KMS-11 (cell line): ENCODE results near the gene NIPA2.

Experiments
- H2AFZ ChIP-seq: fragments of 200-600 bp; sonication (generic); 2 replicates; pipeline ENCODE4 v1.6.1; 2016; ENCODE audit warnings: antibody characterized with exemption, mixed run types, low read depth
- H3K27ac ChIP-seq: fragments of 200-600 bp; sonication (generic); 2 replicates; pipeline ENCODE4 v1.6.1; 2016; ENCODE audit warnings: mild to moderate bottlenecking, mixed run types
- H3K27me3 ChIP-seq: fragments of 200-600 bp; sonication (generic); 2 replicates; pipeline ENCODE4 v1.6.1; 2017; ENCODE audit warnings: mild to moderate bottlenecking, low read depth, mixed run types, moderate library complexity; ENCODE audit not compliant: insufficient read depth
- H3K36me3 ChIP-seq: fragments of 200-600 bp; sonication (generic); 2 replicates; pipeline ENCODE4 v1.6.1; 2017; ENCODE audit warnings: mild to moderate bottlenecking, mixed run types; ENCODE audit not compliant: insufficient read depth
- H3K4me1 ChIP-seq: fragments of 200-600 bp; sonication (generic); 2 replicates; pipeline ENCODE4 v1.6.1; 2016; ENCODE audit warnings: mild to moderate bottlenecking, low read depth, mixed run types; ENCODE audit not compliant: poor library complexity, severe bottlenecking
- H3K4me2 ChIP-seq: fragments of 200-600 bp; sonication (generic); 2 replicates; pipeline ENCODE4 v1.7.0; 2016; ENCODE audit warnings: mild to moderate bottlenecking, mixed run types
- H3K4me3 ChIP-seq: fragments of 200-600 bp; sonication (generic); IDR thresholded peaks from 2 replicates; pipeline ENCODE4 v1.6.1; 2017; ENCODE audit warnings: low read depth, low read length, mixed read lengths; ENCODE audit not compliant: insufficient read depth
- H3K79me2 ChIP-seq: fragments of 200-600 bp; sonication (generic); 2 replicates; pipeline ENCODE4 v1.6.1; 2016; ENCODE audit warnings: low read depth, mixed run types; ENCODE audit not compliant: insufficient read depth
- H3K9ac ChIP-seq: fragments of 200-600 bp; sonication (generic); 2 replicates; pipeline ENCODE4 v1.6.1; 2016; ENCODE audit warnings: mild to moderate bottlenecking, mixed run types
- H4K20me1 ChIP-seq: fragments of 200-600 bp; sonication (generic); 2 replicates; pipeline ENCODE4 v1.6.1; 2016; ENCODE audit warnings: mild to moderate bottlenecking, mixed run types; ENCODE audit not compliant: insufficient read depth
- TF ChIP-seq, protein P1 (sequence below): fragments of 200-600 bp; sonication (generic); conservative IDR thresholded peaks from 2 replicates; pipeline ENCODE4 v1.6.1; 2017; ENCODE audit warnings: low read depth, mild to moderate bottlenecking, antibody characterized with exemption, low read length, moderate library complexity, mixed read lengths

Gene NIPA2

DNA sequence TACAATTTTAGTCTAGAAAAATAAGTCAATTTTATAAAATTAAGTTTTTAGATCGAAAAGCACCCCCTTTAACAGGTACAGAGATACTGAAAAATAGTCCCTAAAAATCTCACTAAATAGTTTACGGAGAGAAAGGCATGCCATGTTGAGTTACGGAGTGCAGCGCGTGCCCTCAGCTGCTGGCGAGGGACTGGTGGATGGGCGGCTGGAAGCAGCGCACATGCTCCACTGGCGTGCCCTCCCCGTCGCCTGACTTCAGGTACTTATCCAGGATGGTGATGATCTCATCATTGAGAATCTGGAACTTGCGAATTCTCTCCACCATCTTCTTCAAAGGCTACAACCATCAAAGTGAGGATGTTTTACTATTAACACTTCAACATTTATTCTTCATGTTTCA is 31.4 kb downstream of the NIPA2 start:
- Histone ChIP-seq H2AFZ (no peak overlapping the region), H3K36me3 (no peaks in the 10 kb centered on the region; the same call in 1 of the 2 replicates), H3K4me2 (no peak overlapping the region), H3K4me1 (no peaks in the 10 kb centered on the region), H3K4me3 (no peak overlapping the region), H3K79me2 (no peaks in the 10 kb centered on the region), H4K20me1 (no peaks in the 10 kb centered on the region), H3K27ac (no peak overlapping the region), H3K9ac (no peak overlapping the region), H3K27me3 (no peaks in the 10 kb centered on the region)
- TF ChIP-seq, protein P1, sequence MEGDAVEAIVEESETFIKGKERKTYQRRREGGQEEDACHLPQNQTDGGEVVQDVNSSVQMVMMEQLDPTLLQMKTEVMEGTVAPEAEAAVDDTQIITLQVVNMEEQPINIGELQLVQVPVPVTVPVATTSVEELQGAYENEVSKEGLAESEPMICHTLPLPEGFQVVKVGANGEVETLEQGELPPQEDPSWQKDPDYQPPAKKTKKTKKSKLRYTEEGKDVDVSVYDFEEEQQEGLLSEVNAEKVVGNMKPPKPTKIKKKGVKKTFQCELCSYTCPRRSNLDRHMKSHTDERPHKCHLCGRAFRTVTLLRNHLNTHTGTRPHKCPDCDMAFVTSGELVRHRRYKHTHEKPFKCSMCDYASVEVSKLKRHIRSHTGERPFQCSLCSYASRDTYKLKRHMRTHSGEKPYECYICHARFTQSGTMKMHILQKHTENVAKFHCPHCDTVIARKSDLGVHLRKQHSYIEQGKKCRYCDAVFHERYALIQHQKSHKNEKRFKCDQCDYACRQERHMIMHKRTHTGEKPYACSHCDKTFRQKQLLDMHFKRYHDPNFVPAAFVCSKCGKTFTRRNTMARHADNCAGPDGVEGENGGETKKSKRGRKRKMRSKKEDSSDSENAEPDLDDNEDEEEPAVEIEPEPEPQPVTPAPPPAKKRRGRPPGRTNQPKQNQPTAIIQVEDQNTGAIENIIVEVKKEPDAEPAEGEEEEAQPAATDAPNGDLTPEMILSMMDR = no peak

DNA sequence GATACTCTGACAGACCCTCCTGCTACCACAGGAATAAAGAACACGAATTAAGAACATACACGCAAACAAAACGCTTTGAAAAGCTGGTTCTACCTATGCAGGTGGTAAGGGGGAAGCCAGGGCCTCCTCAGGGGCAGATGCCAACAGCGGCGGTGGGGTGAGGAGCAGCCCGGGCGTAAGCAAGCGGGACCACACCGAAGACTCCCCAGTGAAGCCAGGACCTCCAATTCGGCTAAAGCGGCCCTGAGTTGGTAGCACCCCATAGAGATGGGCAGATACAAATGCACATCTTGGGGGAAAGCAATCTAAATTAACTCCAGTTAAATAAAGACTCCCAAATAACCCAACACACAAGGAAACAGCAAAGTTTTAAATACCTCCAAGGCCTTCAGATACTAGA is 32.4 kb downstream of the NIPA2 start:
- Histone ChIP-seq H3K4me3 (no peak overlapping the region), H4K20me1 (no peaks in the 10 kb centered on the region), H3K27me3 (no peaks in the 10 kb centered on the region), H2AFZ (no peak overlapping the region), H3K4me1 (no peaks in the 10 kb centered on the region), H3K36me3 (no peaks in the 10 kb centered on the region; the same call in 1 of the 2 replicates), H3K27ac (no peak overlapping the region), H3K9ac (no peak overlapping the region), H3K79me2 (no peaks in the 10 kb centered on the region), H3K4me2 (no peak overlapping the region)
- TF ChIP-seq, protein P1 = no peak

DNA sequence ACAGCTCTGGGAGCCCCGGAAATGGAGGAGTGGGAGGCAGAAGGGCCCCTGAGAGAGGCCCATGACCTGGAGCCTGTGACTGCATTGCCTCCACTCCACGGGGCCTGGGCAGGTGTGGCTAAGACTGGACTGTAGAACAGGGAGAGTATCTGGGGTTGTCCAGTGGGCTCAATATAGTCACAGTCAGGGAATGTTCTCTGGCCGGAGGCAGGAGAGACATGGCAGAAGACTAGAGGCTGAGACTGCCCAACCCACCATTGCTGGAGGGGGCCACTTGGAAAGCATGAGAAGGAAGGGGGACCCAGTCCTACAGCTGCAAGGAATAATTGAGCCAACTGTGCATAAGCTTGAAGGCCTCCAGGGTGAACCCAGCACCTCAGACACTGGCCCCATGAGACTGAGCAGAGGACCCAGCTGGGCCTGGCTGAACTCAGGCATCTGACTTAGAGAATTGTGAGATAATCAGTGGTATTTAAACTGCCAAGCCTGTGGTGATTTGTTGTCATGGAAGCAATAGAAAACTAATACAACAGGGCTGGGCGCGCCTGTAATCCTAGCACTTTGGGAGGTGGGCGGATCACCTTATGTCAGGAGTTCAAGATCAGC is 33.1 kb downstream of the NIPA2 start:
- Histone ChIP-seq H3K36me3 (no peaks in the 10 kb centered on the region), H3K4me2 (no peak overlapping the region)

DNA sequence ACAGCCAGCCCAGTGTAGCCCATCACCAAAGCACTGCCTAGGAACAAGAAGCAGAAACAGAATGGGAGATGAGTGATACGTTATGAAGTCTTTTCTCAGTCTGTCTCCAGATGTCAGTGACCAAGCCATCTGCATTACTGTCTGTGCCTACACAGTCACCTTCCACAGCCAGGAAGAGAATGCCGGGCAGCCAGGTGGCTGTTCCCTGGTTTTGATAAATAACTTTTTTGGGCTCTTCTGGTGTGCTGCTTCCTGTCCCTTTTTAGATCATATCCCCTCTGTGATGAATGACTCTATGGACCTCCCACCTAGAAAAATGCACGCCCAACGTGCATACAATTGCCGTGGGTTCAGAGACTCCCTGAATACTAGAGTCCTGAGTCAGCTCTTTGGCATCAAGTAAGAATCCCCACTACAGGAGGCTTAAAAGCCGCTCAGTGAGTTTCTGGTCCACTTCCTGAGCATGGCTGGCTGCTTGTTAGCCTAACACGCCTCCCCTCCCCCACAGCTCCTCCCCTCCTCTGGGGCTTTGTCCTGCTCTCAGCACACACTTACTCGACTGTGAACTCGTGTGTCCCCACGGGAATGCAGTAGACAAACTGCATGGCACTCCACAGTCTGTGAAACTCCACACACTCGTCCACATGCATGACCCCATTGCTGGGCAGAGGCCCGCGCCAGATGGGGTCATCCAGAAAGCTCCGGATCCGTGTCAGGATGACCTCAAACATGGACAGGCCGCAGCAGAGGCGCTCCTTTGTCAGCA is 34.7 kb downstream of the NIPA2 start:
- H3K4me3 ChIP-seq = no peak overlapping the region
- H3K27ac ChIP-seq = no peak overlapping the region
- H4K20me1 ChIP-seq = no peaks in the 10 kb centered on the region
- no peaks in the 10 kb centered on the region for H3K36me3 ChIP-seq
- no peaks in the 10 kb centered on the region for H3K79me2 ChIP-seq
- H3K9ac ChIP-seq = no peak overlapping the region
- H3K27me3 ChIP-seq = no peaks in the 10 kb centered on the region
- no peaks in the 10 kb centered on the region for H3K4me1 ChIP-seq
- H3K4me2 ChIP-seq = no peak overlapping the region
- H2AFZ ChIP-seq = no peak overlapping the region
- TF ChIP-seq, protein P1 = no peak

More for the DNA sequence above, 33.1 kb downstream of the NIPA2 start:
- TF ChIP-seq, protein P1 = no peak
- Histone ChIP-seq H3K79me2 (no peaks in the 10 kb centered on the region), H3K4me3 (no peak overlapping the region), H4K20me1 (no peaks in the 10 kb centered on the region), H2AFZ (no peak overlapping the region), H3K9ac (no peak overlapping the region), H3K4me1 (no peaks in the 10 kb centered on the region), H3K27me3 (no peaks in the 10 kb centered on the region), H3K27ac (no peak overlapping the region)
